ENCODE measurements around the gene COL7A1.
A peak's percentile ranks its signal among the peaks of the same experiment; 100 is the strongest.
"Not testable (repeated sequence)": the region's sequence is repeated elsewhere in the genome, so short reads cannot be mapped to it uniquely, and the experiment has no call there.

Gene COL7A1

GRCh38 chr3:48552111-48552951 lies 42.8 kb downstream of the COL7A1 start:
- H3K27ac ChIP-seq (ENCODE audit: insufficient read depth in 1 of 2, low read depth in 1 of 2, low read length in 2 of 2, poor library complexity in 1 of 2, severe bottlenecking in 2 of 2): no peak overlapping the region
- ChIA-PET POLR2A (no interaction called here), CTCF (interaction anchor here (1.2 to 7.7 kb wide), 6 partner anchors 13 to 152 kb away, joined by 3 to 48 read pairs (median 6); no protein-coding TSS in a partner anchor)
- DNase-seq: no peak
- peaks cover 0 to 5% (median under 1%) of the 10 kb centered on the region in 4 experiments for H3K36me3 ChIP-seq (ENCODE audit: control insufficient read depth in 4 of 4, insufficient read depth in 4 of 4, low read length in 3 of 4)
- H3K27me3 ChIP-seq (replicated peaks in 2 of 5; ENCODE audit: control insufficient read depth in 4 of 5, insufficient read depth in 5 of 5, low read length in 4 of 5): no peaks in the 10 kb centered on the region
- H3K4me1 ChIP-seq (ENCODE audit: control extremely low read depth in 1 of 4, control insufficient read depth in 4 of 4, insufficient read depth in 4 of 4, low read length in 3 of 4): peaks cover 0 to 44% (median 30%) of the 10 kb centered on the region in 4 experiments
- H3K4me3 ChIP-seq (ENCODE audit: control insufficient read depth in 1 of 7, extremely low read depth in 1 of 7, insufficient read depth in 4 of 7, low read depth in 2 of 7, low read length in 6 of 7): no peak overlapping the region
- H3K9me3 ChIP-seq (ENCODE audit: control extremely low read depth in 1 of 5, control insufficient read depth in 4 of 5, insufficient read depth in 2 of 5, low read depth in 1 of 5, low read length in 4 of 5): no peaks in the 10 kb centered on the region
- 89% methylated on average over 12 of the region's 14 CpGs for WGBS (ENCODE audit: insufficient coverage)

GRCh38 chr3:48551651-48552050 lies 43.5 kb downstream of the COL7A1 start:
- DNase-seq; H3K9me3 ChIP-seq (ENCODE audit: control extremely low read depth in 1 of 5, control insufficient read depth in 4 of 5, insufficient read depth in 2 of 5, low read depth in 1 of 5, low read length in 4 of 5); POLR2A ChIA-PET; H3K27ac ChIP-seq (ENCODE audit: insufficient read depth in 1 of 2, low read depth in 1 of 2, low read length in 2 of 2, poor library complexity in 1 of 2, severe bottlenecking in 2 of 2); H3K27me3 ChIP-seq (replicated peaks in 2 of 5; ENCODE audit: control insufficient read depth in 4 of 5, insufficient read depth in 5 of 5, low read length in 4 of 5); H3K4me3 ChIP-seq (ENCODE audit: control insufficient read depth in 1 of 7, extremely low read depth in 1 of 7, insufficient read depth in 4 of 7, low read depth in 2 of 7, low read length in 6 of 7): not testable (repeated sequence)
- CTCF ChIA-PET: interaction anchor here (1.6 to 7.7 kb wide), 3 partner anchors 12 to 151 kb away, joined by 3 to 48 read pairs (median 5); no protein-coding TSS in a partner anchor
- Histone ChIP-seq H3K36me3 (ENCODE audit: control insufficient read depth in 4 of 4, insufficient read depth in 4 of 4, low read length in 3 of 4) (peaks cover 0 to 10% (median 3%) of the 10 kb centered on the region in 4 experiments), H3K4me1 (ENCODE audit: control extremely low read depth in 1 of 4, control insufficient read depth in 4 of 4, insufficient read depth in 4 of 4, low read length in 3 of 4) (peaks cover 0 to 41% (median 26%) of the 10 kb centered on the region in 4 experiments)
- WGBS (ENCODE audit: insufficient coverage): 96% methylated on average over 6 of the region's 7 CpGs

- no peaks in the 10 kb centered on the region for H3K9me3 ChIP-seq (ENCODE audit: control extremely low read depth in 1 of 5, control insufficient read depth in 4 of 5, insufficient read depth in 2 of 5, low read depth in 1 of 5, low read length in 4 of 5)
- H3K27me3 ChIP-seq (replicated peaks in 2 of 5; ENCODE audit: control insufficient read depth in 4 of 5, insufficient read depth in 5 of 5, low read length in 4 of 5): no peaks in the 10 kb centered on the region
- WGBS (ENCODE audit: insufficient coverage): 80% methylated on average over 5 of the region's 10 CpGs
- H3K27ac ChIP-seq (ENCODE audit: insufficient read depth in 1 of 2, low read depth in 1 of 2, low read length in 2 of 2, poor library complexity in 1 of 2, severe bottlenecking in 2 of 2): no peak overlapping the region
- DNase-seq: peak; percentile 73 to 87 (median 82)
- peaks cover 0 to 19% (median 4%) of the 10 kb centered on the region in 4 experiments for H3K36me3 ChIP-seq (ENCODE audit: control insufficient read depth in 4 of 4, insufficient read depth in 4 of 4, low read length in 3 of 4)
- ChIA-PET POLR2A (no interaction called here), CTCF (interaction anchor here (0.7 to 7.7 kb wide), 23 partner anchors 9 to 278 kb away, joined by 3 to 48 read pairs (median 5); partner anchors contain the start of genes CCDC51, PFKFB4, TMA7 and UCN2)
- peaks cover 0 to 24% (median 18%) of the 10 kb centered on the region in 4 experiments for H3K4me1 ChIP-seq (ENCODE audit: control extremely low read depth in 1 of 4, control insufficient read depth in 4 of 4, insufficient read depth in 4 of 4, low read length in 3 of 4)
- H3K4me3 ChIP-seq (ENCODE audit: control insufficient read depth in 1 of 7, extremely low read depth in 1 of 7, insufficient read depth in 4 of 7, low read depth in 2 of 7, low read length in 6 of 7): no peak overlapping the region
Observed at GRCh38 chr3:48548729-48549705, 46.1 kb downstream of the COL7A1 start.

- DNase-seq: no peak
- 100% methylated on average over 1 of the region's 5 CpGs for WGBS (ENCODE audit: insufficient coverage)
- Histone ChIP-seq H3K27me3 (replicated peaks in 2 of 5; ENCODE audit: control insufficient read depth in 4 of 5, insufficient read depth in 5 of 5, low read length in 4 of 5) (no peaks in the 10 kb centered on the region), H3K36me3 (ENCODE audit: control insufficient read depth in 4 of 4, insufficient read depth in 4 of 4, low read length in 3 of 4) (peaks cover 0 to 22% (median 4%) of the 10 kb centered on the region in 4 experiments), H3K27ac (ENCODE audit: insufficient read depth in 1 of 2, low read depth in 1 of 2, low read length in 2 of 2, poor library complexity in 1 of 2, severe bottlenecking in 2 of 2) (no peak overlapping the region), H3K4me3 (ENCODE audit: control insufficient read depth in 1 of 7, extremely low read depth in 1 of 7, insufficient read depth in 4 of 7, low read depth in 2 of 7, low read length in 6 of 7) (no peak overlapping the region), H3K4me1 (ENCODE audit: control extremely low read depth in 1 of 4, control insufficient read depth in 4 of 4, insufficient read depth in 4 of 4, low read length in 3 of 4) (peaks cover 0 to 24% (median 17%) of the 10 kb centered on the region in 4 experiments), H3K9me3 (ENCODE audit: control extremely low read depth in 1 of 5, control insufficient read depth in 4 of 5, insufficient read depth in 2 of 5, low read depth in 1 of 5, low read length in 4 of 5) (no peaks in the 10 kb centered on the region)
- POLR2A ChIA-PET: no interaction called here
- CTCF ChIA-PET: interaction anchor here (0.7 to 7.7 kb wide), 12 partner anchors 8 to 271 kb away, joined by 3 to 48 read pairs (median 5); partner anchors contain the start of genes PFKFB4 and UCN2
Observed at GRCh38 chr3:48548126-48548525, 47.0 kb downstream of the COL7A1 start.

- ChIA-PET CTCF (no interaction called here), POLR2A (no interaction called here)
- Histone ChIP-seq H3K4me3 (ENCODE audit: control insufficient read depth in 1 of 7, extremely low read depth in 1 of 7, insufficient read depth in 4 of 7, low read depth in 2 of 7, low read length in 6 of 7) (no peak overlapping the region), H3K36me3 (ENCODE audit: control insufficient read depth in 4 of 4, insufficient read depth in 4 of 4, low read length in 3 of 4) (peaks cover 0 to 22% (median 4%) of the 10 kb centered on the region in 4 experiments), H3K27me3 (replicated peaks in 2 of 5; ENCODE audit: control insufficient read depth in 4 of 5, insufficient read depth in 5 of 5, low read length in 4 of 5) (no peaks in the 10 kb centered on the region), H3K4me1 (ENCODE audit: control extremely low read depth in 1 of 4, control insufficient read depth in 4 of 4, insufficient read depth in 4 of 4, low read length in 3 of 4) (peaks cover 0 to 23% (median 9%) of the 10 kb centered on the region in 4 experiments), H3K27ac (ENCODE audit: insufficient read depth in 1 of 2, low read depth in 1 of 2, low read length in 2 of 2, poor library complexity in 1 of 2, severe bottlenecking in 2 of 2) (no peak overlapping the region), H3K9me3 (ENCODE audit: control extremely low read depth in 1 of 5, control insufficient read depth in 4 of 5, insufficient read depth in 2 of 5, low read depth in 1 of 5, low read length in 4 of 5) (no peaks in the 10 kb centered on the region)
- WGBS (ENCODE audit: insufficient coverage): 96% methylated on average over 4 of the region's 4 CpGs
- DNase-seq: no peak
Observed at GRCh38 chr3:48546203-48546829, 48.8 kb downstream of the COL7A1 start.

GRCh38 chr3:48544141-48544540 lies 51.0 kb downstream of the COL7A1 start:
- Histone ChIP-seq H3K27me3 (replicated peaks in 2 of 5; ENCODE audit: control insufficient read depth in 4 of 5, insufficient read depth in 5 of 5, low read length in 4 of 5) (no peaks in the 10 kb centered on the region), H3K9me3 (ENCODE audit: control extremely low read depth in 1 of 5, control insufficient read depth in 4 of 5, insufficient read depth in 2 of 5, low read depth in 1 of 5, low read length in 4 of 5) (no peaks in the 10 kb centered on the region), H3K4me3 (ENCODE audit: control insufficient read depth in 1 of 7, extremely low read depth in 1 of 7, insufficient read depth in 4 of 7, low read depth in 2 of 7, low read length in 6 of 7) (no peak overlapping the region), H3K27ac (ENCODE audit: insufficient read depth in 1 of 2, low read depth in 1 of 2, low read length in 2 of 2, poor library complexity in 1 of 2, severe bottlenecking in 2 of 2) (no peak overlapping the region), H3K4me1 (ENCODE audit: control extremely low read depth in 1 of 4, control insufficient read depth in 4 of 4, insufficient read depth in 4 of 4, low read length in 3 of 4) (peaks cover 0 to 12% (median 9%) of the 10 kb centered on the region in 4 experiments), H3K36me3 (ENCODE audit: control insufficient read depth in 4 of 4, insufficient read depth in 4 of 4, low read length in 3 of 4) (peaks cover 0 to 23% (median 7%) of the 10 kb centered on the region in 4 experiments)
- DNase-seq: no peak
- ChIA-PET POLR2A (interaction anchor here (0.6 kb wide), 1 partner anchor 292 kb away, joined by 4 read pairs; no protein-coding TSS in a partner anchor), CTCF (interaction anchor here (1.2 to 8.8 kb wide), 4 partner anchors 7 to 37 kb away, joined by 4 to 48 read pairs (median 6); no protein-coding TSS in a partner anchor)
- no CpG with 5 or more reads among the region's 5 CpGs for WGBS (ENCODE audit: insufficient coverage)

All from common myeloid progenitor, CD34-positive (primary cell).